ENCODE results near the gene PRSS1. TPM values are rescaled to one million over a fixed set of nuclear protein-coding genes. Genes with fewer than 3 reads are reported as not detected.

Gene PRSS1
- total RNA-seq, 1 donor from 2014 or later = not detected

DNA sequence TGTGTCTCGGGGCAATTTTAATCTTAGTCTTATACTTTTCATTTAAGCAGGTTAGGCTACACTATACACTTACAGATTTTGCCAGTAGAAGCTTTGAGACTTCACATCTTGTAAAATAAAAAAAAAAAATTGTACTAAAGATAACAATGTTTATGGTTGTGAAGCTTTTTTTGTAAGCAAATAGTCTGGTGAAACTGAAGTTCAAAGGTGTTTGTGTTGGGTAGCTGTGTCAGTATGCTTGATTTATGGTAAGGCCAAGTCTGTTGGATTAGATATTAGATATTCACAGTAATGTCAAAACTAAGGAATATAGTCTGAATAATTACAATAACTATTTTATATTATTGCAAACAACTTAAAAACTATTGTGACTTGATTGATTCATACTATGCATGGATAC, 31.0 kb upstream of the PRSS1 start:
- Histone ChIP-seq H3K36me3 (no peaks in the 10 kb centered on the region), H3K4me1 (no peaks in the 10 kb centered on the region), H3K27ac (no peak overlapping the region), H3K27me3 (peaks cover 6% of the 10 kb centered on the region), H3K9me3 (no peaks in the 10 kb centered on the region), H3K4me3 (no peak overlapping the region)
- TF ChIP-seq, protein P1, sequence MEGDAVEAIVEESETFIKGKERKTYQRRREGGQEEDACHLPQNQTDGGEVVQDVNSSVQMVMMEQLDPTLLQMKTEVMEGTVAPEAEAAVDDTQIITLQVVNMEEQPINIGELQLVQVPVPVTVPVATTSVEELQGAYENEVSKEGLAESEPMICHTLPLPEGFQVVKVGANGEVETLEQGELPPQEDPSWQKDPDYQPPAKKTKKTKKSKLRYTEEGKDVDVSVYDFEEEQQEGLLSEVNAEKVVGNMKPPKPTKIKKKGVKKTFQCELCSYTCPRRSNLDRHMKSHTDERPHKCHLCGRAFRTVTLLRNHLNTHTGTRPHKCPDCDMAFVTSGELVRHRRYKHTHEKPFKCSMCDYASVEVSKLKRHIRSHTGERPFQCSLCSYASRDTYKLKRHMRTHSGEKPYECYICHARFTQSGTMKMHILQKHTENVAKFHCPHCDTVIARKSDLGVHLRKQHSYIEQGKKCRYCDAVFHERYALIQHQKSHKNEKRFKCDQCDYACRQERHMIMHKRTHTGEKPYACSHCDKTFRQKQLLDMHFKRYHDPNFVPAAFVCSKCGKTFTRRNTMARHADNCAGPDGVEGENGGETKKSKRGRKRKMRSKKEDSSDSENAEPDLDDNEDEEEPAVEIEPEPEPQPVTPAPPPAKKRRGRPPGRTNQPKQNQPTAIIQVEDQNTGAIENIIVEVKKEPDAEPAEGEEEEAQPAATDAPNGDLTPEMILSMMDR (IDR thresholded peaks at IDR 0.05) = no peak
- ATAC-seq (no peak), DNase-seq (no peak)
- intact Hi-C loops (cut with DNase I) = no loop called here

DNA sequence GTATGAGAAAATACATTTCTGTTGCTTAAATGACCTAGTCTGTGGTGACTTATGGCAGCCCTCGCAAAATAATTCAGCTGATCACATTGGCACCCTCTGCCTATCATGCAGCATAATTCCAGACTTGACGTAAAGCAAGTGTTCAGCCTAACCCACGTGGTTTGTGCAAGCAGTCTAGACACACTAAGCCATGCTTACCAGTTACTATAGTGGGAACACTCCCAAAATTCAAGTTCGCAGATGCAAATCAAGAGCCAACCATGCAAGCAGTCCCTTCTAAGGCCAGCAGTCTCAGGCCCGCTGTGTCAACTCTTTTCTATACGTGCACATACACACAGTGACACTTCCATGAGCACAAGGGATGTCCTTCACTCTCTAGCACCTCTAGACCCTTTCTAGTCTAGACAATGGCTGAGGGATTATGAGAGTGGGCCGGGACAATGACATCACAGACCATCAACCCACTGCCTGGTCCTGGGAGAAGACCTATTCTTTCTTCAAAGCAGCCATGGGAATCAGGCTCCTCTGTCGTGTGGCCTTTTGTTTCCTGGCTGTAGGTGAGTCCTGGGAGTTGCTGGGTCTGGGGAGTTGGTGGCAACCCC, 29.0 kb upstream of the PRSS1 start:
- Histone ChIP-seq H3K27ac (no peak overlapping the region), H3K36me3 (no peaks in the 10 kb centered on the region), H3K9me3 (no peaks in the 10 kb centered on the region), H3K4me1 (no peaks in the 10 kb centered on the region), H3K4me3 (no peak overlapping the region), H3K27me3 (peaks cover 6% of the 10 kb centered on the region)
- ATAC-seq (no peak), DNase-seq (no peak)
- TF ChIP-seq, protein P1 (IDR thresholded peaks at IDR 0.05) = no peak
- intact Hi-C loops (cut with DNase I) = no loop called here

DNA sequence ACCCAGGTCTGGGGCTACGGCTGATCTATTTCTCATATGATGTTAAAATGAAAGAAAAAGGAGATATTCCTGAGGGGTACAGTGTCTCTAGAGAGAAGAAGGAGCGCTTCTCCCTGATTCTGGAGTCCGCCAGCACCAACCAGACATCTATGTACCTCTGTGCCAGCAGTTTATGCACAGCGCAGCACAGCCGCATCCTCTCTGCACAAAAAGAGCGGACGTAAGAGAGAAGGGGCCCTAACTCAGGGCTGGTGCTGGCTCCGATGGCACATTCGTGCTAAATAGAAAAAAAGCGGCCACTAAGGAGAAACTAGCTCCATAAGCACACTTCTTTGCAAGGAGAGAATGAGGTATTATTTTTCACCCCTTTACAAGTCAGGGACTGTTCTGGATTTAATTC, 28.3 kb upstream of the PRSS1 start:
- no peak overlapping the region for H3K27ac ChIP-seq
- TF ChIP-seq, protein P1 (IDR thresholded peaks at IDR 0.05) = no peak
- H3K4me1 ChIP-seq = no peaks in the 10 kb centered on the region
- DNase-seq (no peak), ATAC-seq (no peak)
- no peaks in the 10 kb centered on the region for H3K9me3 ChIP-seq
- H3K27me3 ChIP-seq = peaks cover 6% of the 10 kb centered on the region
- no peaks in the 10 kb centered on the region for H3K36me3 ChIP-seq
- intact Hi-C loops (cut with DNase I) = no loop called here
- H3K4me3 ChIP-seq = no peak overlapping the region

DNA sequence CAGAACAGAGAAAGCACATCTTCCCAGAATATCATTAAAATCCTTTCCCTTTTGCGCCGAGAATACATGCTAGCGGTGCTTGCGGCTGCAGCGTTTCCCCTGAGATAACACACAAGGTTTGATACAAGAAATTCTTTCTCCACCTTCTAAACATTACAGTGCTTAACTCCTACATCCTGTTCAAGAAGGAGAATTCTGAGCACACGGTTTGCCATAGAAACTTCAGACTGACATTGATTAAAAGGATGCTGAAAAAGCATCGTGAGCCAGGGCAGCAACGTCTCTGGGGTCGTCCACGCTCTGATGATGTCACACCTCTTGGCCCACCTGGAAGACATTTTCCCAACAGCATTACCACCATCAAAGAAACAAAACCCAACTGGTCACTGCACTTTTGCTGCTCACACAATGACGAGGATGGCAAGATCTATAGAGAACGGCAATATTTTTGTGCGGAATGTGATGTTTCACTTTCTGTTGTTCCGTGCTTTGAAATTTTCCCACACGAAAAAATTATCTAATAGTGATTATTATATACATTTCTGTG, 27.0 kb upstream of the PRSS1 start:
- H3K4me1 ChIP-seq = no peaks in the 10 kb centered on the region

DNA sequence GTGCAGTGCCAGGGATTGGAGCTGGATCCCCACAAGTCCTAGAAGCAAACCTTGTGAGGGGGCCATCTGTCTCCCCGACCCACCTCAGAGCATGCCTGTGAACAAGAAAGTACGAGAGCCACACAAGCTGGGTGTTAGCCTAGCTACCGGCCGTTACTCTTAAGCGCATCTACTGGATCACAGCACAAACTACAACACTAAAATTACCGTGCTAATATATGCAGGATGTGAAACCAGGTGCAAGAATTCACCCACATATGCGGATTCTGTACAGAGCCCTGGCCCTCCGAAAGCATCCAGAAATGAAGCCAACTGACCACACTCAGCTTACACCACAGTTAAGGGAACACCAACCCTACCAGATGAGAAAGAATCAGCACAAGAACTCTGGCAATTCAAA, 16.0 kb upstream of the PRSS1 start:
- Histone ChIP-seq H3K27me3 (no peaks in the 10 kb centered on the region), H3K36me3 (no peaks in the 10 kb centered on the region), H3K27ac (no peak overlapping the region), H3K4me1 (no peaks in the 10 kb centered on the region), H3K4me3 (no peak overlapping the region), H3K9me3 (no peaks in the 10 kb centered on the region)
- intact Hi-C loops (cut with DNase I) = no loop called here
- no peak for DNase-seq
- ATAC-seq = no peak
- TF ChIP-seq, protein P1 (IDR thresholded peaks at IDR 0.05) = no peak

More for the DNA sequence above, 27.0 kb upstream of the PRSS1 start:
- TF ChIP-seq, protein P1 (IDR thresholded peaks at IDR 0.05) = no peak
- Histone ChIP-seq H3K4me3 (no peak overlapping the region), H3K36me3 (no peaks in the 10 kb centered on the region), H3K27me3 (peaks cover 6% of the 10 kb centered on the region), H3K27ac (no peak overlapping the region), H3K9me3 (no peaks in the 10 kb centered on the region)
- DNase-seq (no peak), ATAC-seq (no peak)
- intact Hi-C loops (cut with DNase I) = no loop called here
